Pancreas (tissue), 10 donors: Measurements from ENCODE around the gene DNAH7. TPM values are rescaled to one million over a fixed set of nuclear protein-coding genes. Genes with fewer than 3 reads are reported as not detected.

ENCODE experiments used
- ATAC-seq, 4 donors: fragments of 200-7000 bp; cut with Tn5 transposase; one replicate each; pipeline versions ENCODE4 v1.8.0 to v1.9.1; 2020; ENCODE audit warnings: mild to moderate bottlenecking in 4 of 4, moderate library complexity in 4 of 4
- DNase-seq, 6 donors: peaks; one replicate each; pipeline ENCODE4 v3.0.0-alpha.2; 2020
- FAIRE-seq: peaks from 2 replicates; lab custom pipeline; 2012; peaks lifted over from hg19 to GRCh38; lab: Jason Lieb, UNC
- H3K27ac ChIP-seq, 4 donors: fragments of 200-600 bp; sonication (generic); 1 replicate in 3 of 4; 2 replicates in 1 of 4; pipeline versions ENCODE4 v1.5.0 to v1.8.0; 2020
- H3K27me3 ChIP-seq, 4 donors: fragments of 200-600 bp; one replicate each; pipeline ENCODE4 v1.8.0; 2021
- H3K36me3 ChIP-seq, 3 donors: fragments of 200-600 bp; sonication (generic) in 1 of 3; one replicate each; pipeline versions ENCODE4 v1.5.0 to v1.8.0; 2020 to 2021
- H3K4me1 ChIP-seq, 3 donors: fragments of 200-600 bp; one replicate each; pipeline ENCODE4 v1.8.0; 2021
- H3K4me3 ChIP-seq, 4 donors: fragments of 200-600 bp; sonication (generic) in 2 of 4; one replicate each; pipeline versions ENCODE4 v1.5.0 to v1.8.0; 2020 to 2021
- H3K9me3 ChIP-seq, 4 donors: fragments of 200-600 bp; one replicate each; pipeline ENCODE4 v1.8.0; 2021
- CTCF ChIP-seq, 4 donors: fragments of 200-600 bp; sonication (generic) in 3 of 4; IDR thresholded peaks; one replicate each; pipeline versions ENCODE4 v1.5.0 to v1.8.0; 2021; ENCODE audit warnings: antibody characterized with exemption in 4 of 4
- WGBS, 2 donors: extraction: QIAGEN DNeasy Blood & Tissue Kit; methylation state at CpG; one replicate each; pipeline ENCODE4 v1.1.7; 2013; 5-methylcytosine and 5-hydroxymethylcytosine counted together
- intact Hi-C, 3 donors: fragments of 100-400 bp; cut with DNase I; formaldehyde crosslinking; loops; one replicate each; pipeline versions ENCODE4 v1.11.1 to v1.14.2; 2022
- polyA plus RNA-seq, 2 donors: library from polyadenylated mRNA; stranded (reverse); fragments of 200-250 nt; gene quantifications; one replicate each; pipeline ENCODE4 v1.2.3, GENCODE V29; 2013
- total RNA-seq, 6 donors: library from RNA; stranded (reverse); fragmentation: NEBNext Ultra II Directional in 4 of 6; extraction: Animal tissue kit (Norgen Biotek cat#: 25700) in 4 of 6; gene quantifications; one replicate each; pipeline versions ENCODE4 v1.2.1 to v1.2.4, GENCODE V29; 2021 to 2023
- donor health status: healthy with polysubstance abuse.
- donor health status: DM: no; HTN: no; CAD: no; lungs with moderate emphysema.
- donor health status: DM: no; HTN: no; CAD: no.
- donor health status: control.
- donor health status: control.
- donor health status: Bipolar disorder and iron deficiency.
- donor health status: DM: yes; HTN: yes; CAD: no.
- donor health status: DM: no; HTN: no; CAD: no.
- donor health status: DM: no; HTN: no; CAD: no.
- donor health status: DM: yes; HTN: yes; CAD: no.

DNAH7 gene
- total and polyA plus RNA-seq, 8 donors = 1.6 to 7.0 (median 3.9) TPM

- intact Hi-C loops = no loop called here
- H3K4me3 ChIP-seq = no peak overlapping the region
- DNase-seq = no peak
- 79 to 85% methylated on average over 4 of the region's 4 CpGs for WGBS, 2 donors
- H3K9me3 ChIP-seq = no peaks in the 10 kb centered on the region
- no peaks in the 10 kb centered on the region for H3K36me3 ChIP-seq
- TF ChIP-seq CTCF (IDR thresholded peaks at IDR 0.05) = no peak
- FAIRE-seq = no peak
- ATAC-seq = no peak
- no peaks in the 10 kb centered on the region for H3K4me1 ChIP-seq
- H3K27ac ChIP-seq = no peak overlapping the region
- no peaks in the 10 kb centered on the region for H3K27me3 ChIP-seq
Observed at GRCh38 chr2:195910570-195910969, 158.1 kb downstream of the DNAH7 start.

- H3K9me3 ChIP-seq = no peaks in the 10 kb centered on the region
- no peaks in the 10 kb centered on the region for H3K27me3 ChIP-seq
- H3K27ac ChIP-seq = no peak overlapping the region
- TF ChIP-seq CTCF (IDR thresholded peaks at IDR 0.05) = no peak
- no peak overlapping the region for H3K4me3 ChIP-seq
- no peaks in the 10 kb centered on the region for H3K36me3 ChIP-seq
- no peak for DNase-seq
- no peaks in the 10 kb centered on the region for H3K4me1 ChIP-seq
- FAIRE-seq = no peak
- no peak for ATAC-seq
- intact Hi-C loops = no loop called here
Observed at GRCh38 chr2:195909926-195910325, 158.7 kb downstream of the DNAH7 start.

DNA sequence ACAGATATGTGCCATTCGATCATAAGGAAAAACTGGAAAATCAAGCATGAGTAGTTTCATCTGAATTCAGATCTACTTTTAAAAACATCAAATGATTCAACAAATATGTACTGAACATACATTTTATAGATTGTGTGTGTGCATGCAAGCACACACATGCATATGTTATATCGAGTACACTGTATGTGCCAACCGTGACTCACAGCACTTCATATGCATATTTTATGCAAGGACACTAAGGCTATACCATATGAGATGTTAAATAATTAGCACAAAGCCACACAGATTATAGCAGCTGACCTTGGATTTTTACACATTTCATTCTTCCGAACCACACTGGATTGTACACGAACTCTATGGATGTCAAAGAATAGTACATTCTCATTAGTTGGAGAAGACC, 161.2 kb downstream of the DNAH7 start:
- WGBS, 2 donors = 88 to 92% methylated on average over 5 of the region's 5 CpGs

GRCh38 chr2:195903956-195904355, 164.7 kb downstream of the DNAH7 start:
- DNase-seq (no peak), ATAC-seq (no peak), FAIRE-seq (no peak)
- intact Hi-C loops = no loop called here
- Histone ChIP-seq H3K27ac (no peak overlapping the region), H3K4me3 (no peak overlapping the region), H3K9me3 (no peaks in the 10 kb centered on the region), H3K36me3 (no peaks in the 10 kb centered on the region), H3K27me3 (no peaks in the 10 kb centered on the region), H3K4me1 (no peaks in the 10 kb centered on the region)
- 78 to 85% methylated on average over 2 of the region's 2 CpGs for WGBS, 2 donors
- TF ChIP-seq CTCF (IDR thresholded peaks at IDR 0.05) = no peak

More for the DNA sequence above, 161.2 kb downstream of the DNAH7 start:
- TF ChIP-seq CTCF (IDR thresholded peaks at IDR 0.05) = no peak
- intact Hi-C loops = no loop called here
- ATAC-seq (no peak), DNase-seq (no peak), FAIRE-seq (no peak)
- H3K36me3 ChIP-seq = no peaks in the 10 kb centered on the region
- no peak overlapping the region for H3K27ac ChIP-seq
- no peaks in the 10 kb centered on the region for H3K27me3 ChIP-seq
- H3K4me1 ChIP-seq = no peaks in the 10 kb centered on the region
- H3K4me3 ChIP-seq = no peak overlapping the region
- H3K9me3 ChIP-seq = no peaks in the 10 kb centered on the region

GRCh38 chr2:195902857-195903256, 165.8 kb downstream of the DNAH7 start:
- Histone ChIP-seq H3K9me3 (no peaks in the 10 kb centered on the region), H3K36me3 (no peaks in the 10 kb centered on the region), H3K4me1 (no peaks in the 10 kb centered on the region), H3K27me3 (no peaks in the 10 kb centered on the region), H3K4me3 (no peak overlapping the region), H3K27ac (no peak overlapping the region)
- no peak for DNase-seq
- no peak for ATAC-seq
- no peak for FAIRE-seq
- intact Hi-C loops = no loop called here
- TF ChIP-seq CTCF (IDR thresholded peaks at IDR 0.05) = no peak
- 50 to 68% methylated on average over 1 of the region's 1 CpG for WGBS, 2 donors
